GM19328 (cell line): ENCODE data around the gene WFDC9.
"Not testable (repeated sequence)": the region's sequence is repeated elsewhere in the genome, so short reads cannot be mapped to it uniquely, and the experiment has no call there.

Experiments used
- ATAC-seq: cut with Tn5 transposase; IDR thresholded peaks from one replicate; pipeline ENCODE4 v1.9.1; 2021; ENCODE audit warnings: mild to moderate bottlenecking, moderate library complexity; ENCODE audit not compliant: unreplicated experiment

WFDC9 gene

GRCh38 chr20:45631184-45631583 is at the start of gene WFDC9:
Gene WFDC9, minus strand, starts transcription at chr20:45631284. Its CDS starts 21,103 bp downstream, at chr20:45610181.
- ATAC-seq, result no peak

GRCh38 chr20:45679650-45680049 is 48.6 kb upstream of the WFDC9 start:
- no peak for ATAC-seq

GRCh38 chr20:45672765-45673164 is 41.7 kb upstream of the WFDC9 start:
- no peak for ATAC-seq

GRCh38 chr20:45670139-45670538 is 39.1 kb upstream of the WFDC9 start, which contains the start of gene WFDC11:
Gene WFDC11, minus strand, starts transcription at chr20:45670239. Its CDS starts 19,639 bp downstream, at chr20:45650600.
- ATAC-seq, result no peak

GRCh38 chr20:45657038-45657437 is 26.0 kb upstream of the WFDC9 start:
- not testable (repeated sequence) for ATAC-seq

- not testable (repeated sequence) for ATAC-seq
Observed at GRCh38 chr20:45651726-45652125, 20.6 kb upstream of the WFDC9 start.

GRCh38 chr20:45649312-45649863 is 18.3 kb upstream of the WFDC9 start:
- ATAC-seq, result no peak

- ATAC-seq, result no peak
Observed at GRCh38 chr20:45647441-45648050, 16.5 kb upstream of the WFDC9 start.

GRCh38 chr20:45646875-45647274 is 15.8 kb upstream of the WFDC9 start:
- no peak for ATAC-seq

- ATAC-seq, result not testable (repeated sequence)
Observed at GRCh38 chr20:45645869-45646268, 14.8 kb upstream of the WFDC9 start.

- ATAC-seq, result not testable (repeated sequence)
Observed at GRCh38 chr20:45641076-45641475, 10.0 kb upstream of the WFDC9 start.

- no peak for ATAC-seq
Observed at GRCh38 chr20:45639687-45640086, 8.6 kb upstream of the WFDC9 start.

- no peak for ATAC-seq
Observed at GRCh38 chr20:45636513-45636912, 5.4 kb upstream of the WFDC9 start.

GRCh38 chr20:45630371-45630770 is 713 bp downstream of the WFDC9 start:
- no peak for ATAC-seq

- no peak for ATAC-seq
Observed at GRCh38 chr20:45629496-45630100, 1.5 kb downstream of the WFDC9 start, which contains the start of gene WFDC10A. Gene WFDC10A, plus strand, starts transcription at chr20:45629739. Its CDS starts 75 bp downstream, at chr20:45629814.

- no peak for ATAC-seq
Observed at GRCh38 chr20:45626540-45626939, 4.5 kb downstream of the WFDC9 start.

- ATAC-seq, result no peak
Observed at GRCh38 chr20:45621593-45621992, 9.5 kb downstream of the WFDC9 start.

GRCh38 chr20:45617591-45617990 is 13.5 kb downstream of the WFDC9 start:
- ATAC-seq, result no peak

GRCh38 chr20:45612314-45612713 is 18.8 kb downstream of the WFDC9 start:
- ATAC-seq, result no peak

- ATAC-seq, result no peak
Observed at GRCh38 chr20:45611054-45611453, 20.0 kb downstream of the WFDC9 start.

GRCh38 chr20:45607810-45608209 is 23.3 kb downstream of the WFDC9 start:
- no peak for ATAC-seq

- ATAC-seq, result no peak
Observed at GRCh38 chr20:45595235-45595634, 35.8 kb downstream of the WFDC9 start.
